ENCODE results near the gene MRGPRF.
"Not testable (repeated sequence)": the region's sequence is repeated elsewhere in the genome, so short reads cannot be mapped to it uniquely, and the experiment has no call there.

MRGPRF gene

GRCh38 chr11:68990995-68991780, 21.9 kb downstream of the MRGPRF start:
- DNase-seq (ENCODE audit: extremely low read depth in 1 of 2, low read depth in 1 of 2): no peak

- no peak for DNase-seq (ENCODE audit: extremely low read depth in 1 of 2, low read depth in 1 of 2)
Observed at GRCh38 chr11:68989936-68990606, 23.0 kb downstream of the MRGPRF start.

GRCh38 chr11:68988491-68988890, 24.6 kb downstream of the MRGPRF start:
- DNase-seq (ENCODE audit: extremely low read depth in 1 of 2, low read depth in 1 of 2): no peak

- no peak for DNase-seq (ENCODE audit: extremely low read depth in 1 of 2, low read depth in 1 of 2)
Observed at GRCh38 chr11:68987211-68987610, 25.8 kb downstream of the MRGPRF start.

GRCh38 chr11:68983801-68984200, 29.2 kb downstream of the MRGPRF start:
- DNase-seq (ENCODE audit: extremely low read depth in 1 of 2, low read depth in 1 of 2): no peak

GRCh38 chr11:68982134-68982533, 30.9 kb downstream of the MRGPRF start:
- no peak for DNase-seq (ENCODE audit: extremely low read depth in 1 of 2, low read depth in 1 of 2)

- DNase-seq (ENCODE audit: extremely low read depth in 1 of 2, low read depth in 1 of 2): no peak
Observed at GRCh38 chr11:68980776-68981065, 32.3 kb downstream of the MRGPRF start, which contains the start of gene MRGPRD. MRGPRD (minus strand) TSS chr11:68980986; CDS start chr11:68980986, 0 bp downstream.

GRCh38 chr11:68979931-68980775, 32.9 kb downstream of the MRGPRF start:
- no peak for DNase-seq (ENCODE audit: extremely low read depth in 1 of 2, low read depth in 1 of 2)

GRCh38 chr11:68978931-68979594, 34.0 kb downstream of the MRGPRF start:
- DNase-seq (ENCODE audit: extremely low read depth in 1 of 2, low read depth in 1 of 2): no peak

GRCh38 chr11:68978626-68978930, 34.5 kb downstream of the MRGPRF start:
- DNase-seq (ENCODE audit: extremely low read depth in 1 of 2, low read depth in 1 of 2): no peak

GRCh38 chr11:68977781-68978625, 35.0 kb downstream of the MRGPRF start:
- DNase-seq (ENCODE audit: extremely low read depth in 1 of 2, low read depth in 1 of 2): no peak

- DNase-seq (ENCODE audit: extremely low read depth in 1 of 2, low read depth in 1 of 2): no peak
Observed at GRCh38 chr11:68976563-68976962, 36.5 kb downstream of the MRGPRF start.

GRCh38 chr11:68976095-68976494, 37.0 kb downstream of the MRGPRF start:
- no peak for DNase-seq (ENCODE audit: extremely low read depth in 1 of 2, low read depth in 1 of 2)

- DNase-seq (ENCODE audit: extremely low read depth in 1 of 2, low read depth in 1 of 2): no peak
Observed at GRCh38 chr11:68974421-68975194, 38.4 kb downstream of the MRGPRF start.

- not testable (repeated sequence) for DNase-seq (ENCODE audit: extremely low read depth in 1 of 2, low read depth in 1 of 2)
Observed at GRCh38 chr11:68973706-68974105, 39.3 kb downstream of the MRGPRF start.

GRCh38 chr11:68973219-68973618, 39.8 kb downstream of the MRGPRF start:
- no peak for DNase-seq (ENCODE audit: extremely low read depth in 1 of 2, low read depth in 1 of 2)

GRCh38 chr11:68970921-68971636, 42.0 kb downstream of the MRGPRF start:
- DNase-seq (ENCODE audit: extremely low read depth in 1 of 2, low read depth in 1 of 2): no peak

GRCh38 chr11:68969386-68969785, 43.7 kb downstream of the MRGPRF start:
- no peak for DNase-seq (ENCODE audit: extremely low read depth in 1 of 2, low read depth in 1 of 2)

Data from stimulated activated CD8-positive, alpha-beta memory T cell treated with anti-CD3 and anti-CD28 coated beads, Interleukin-7, amount 100 ng/mL, for 48 hours (primary cell).